ENCODE results near the gene VOPP1.

GRCh38 chr7:55441774-55442522 lies 130.4 kb downstream of the VOPP1 start:
- TF ChIP-seq POLR2A (IDR thresholded peaks at IDR 0.05) (no peak), EP300 (IDR thresholded peaks at IDR 0.05) (no peak)

Measured in ovary (tissue), 1 donor.